Left renal pelvis (tissue), 4 donors: ENCODE results near the gene IFT22. TPM values are rescaled to one million over a fixed set of nuclear protein-coding genes. Genes with fewer than 3 reads are reported as not detected.
"Not testable (repeated sequence)": the region's sequence is repeated elsewhere in the genome, so short reads cannot be mapped to it uniquely, and the experiment has no call there.

Experiments
- DNase-seq, 4 donors: peaks; one replicate each; pipeline ENCODE4 v3.0.0-alpha.2; 2013; ENCODE audit warnings: low read depth in 4 of 4, low spot score in 3 of 4
- polyA plus RNA-seq, 4 donors: library from polyadenylated mRNA; unstranded; fragments of 120-200 nt; gene quantifications; one replicate each; pipeline ENCODE4 v1.2.1, GENCODE V29; 2013; ENCODE audit not compliant: insufficient read length in 4 of 4

Gene IFT22
- polyA plus RNA-seq, 4 donors = 46.3 to 79.0 (median 71.8) TPM

DNA sequence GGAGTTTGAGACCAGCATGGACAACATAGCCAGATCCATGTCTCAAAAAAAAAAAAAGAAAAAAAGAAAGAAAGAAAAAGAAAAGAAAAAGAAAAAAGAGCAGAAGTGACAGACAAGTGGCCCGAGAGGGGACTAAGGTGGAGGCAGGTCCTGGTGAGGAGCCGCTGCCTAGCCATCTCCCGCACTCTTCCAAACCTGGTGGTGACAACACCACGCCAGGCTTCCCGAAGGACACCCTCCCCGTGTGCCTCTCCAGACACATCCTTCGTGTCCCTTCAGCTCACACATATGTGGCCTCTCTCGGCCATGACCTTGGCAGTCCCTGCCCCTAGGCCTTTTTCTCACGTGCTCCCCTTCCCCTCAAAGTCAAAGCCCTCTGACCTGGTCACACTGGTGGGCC is 36.4 kb downstream of the IFT22 start:
- no peak for DNase-seq

DNA sequence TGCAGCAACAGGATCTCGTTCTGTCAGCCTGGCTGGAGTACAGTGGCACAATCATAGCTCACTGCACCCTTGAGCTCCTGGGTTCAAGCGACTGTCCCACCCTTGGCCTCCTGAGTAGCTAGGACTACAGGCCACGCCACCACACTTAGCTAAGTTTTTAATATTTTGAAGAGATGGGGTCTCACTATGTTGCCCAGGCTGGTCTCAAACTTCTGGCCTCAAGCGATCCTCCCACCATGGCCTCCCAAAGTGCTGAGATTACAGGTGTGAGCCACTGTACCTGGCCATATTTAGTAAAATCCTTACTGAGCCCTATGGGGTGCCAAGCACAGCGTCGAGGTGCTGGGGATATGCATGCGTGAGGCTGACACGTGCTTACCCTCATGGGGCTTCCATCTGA is 40.7 kb downstream of the IFT22 start:
- not testable (repeated sequence) for DNase-seq

DNA sequence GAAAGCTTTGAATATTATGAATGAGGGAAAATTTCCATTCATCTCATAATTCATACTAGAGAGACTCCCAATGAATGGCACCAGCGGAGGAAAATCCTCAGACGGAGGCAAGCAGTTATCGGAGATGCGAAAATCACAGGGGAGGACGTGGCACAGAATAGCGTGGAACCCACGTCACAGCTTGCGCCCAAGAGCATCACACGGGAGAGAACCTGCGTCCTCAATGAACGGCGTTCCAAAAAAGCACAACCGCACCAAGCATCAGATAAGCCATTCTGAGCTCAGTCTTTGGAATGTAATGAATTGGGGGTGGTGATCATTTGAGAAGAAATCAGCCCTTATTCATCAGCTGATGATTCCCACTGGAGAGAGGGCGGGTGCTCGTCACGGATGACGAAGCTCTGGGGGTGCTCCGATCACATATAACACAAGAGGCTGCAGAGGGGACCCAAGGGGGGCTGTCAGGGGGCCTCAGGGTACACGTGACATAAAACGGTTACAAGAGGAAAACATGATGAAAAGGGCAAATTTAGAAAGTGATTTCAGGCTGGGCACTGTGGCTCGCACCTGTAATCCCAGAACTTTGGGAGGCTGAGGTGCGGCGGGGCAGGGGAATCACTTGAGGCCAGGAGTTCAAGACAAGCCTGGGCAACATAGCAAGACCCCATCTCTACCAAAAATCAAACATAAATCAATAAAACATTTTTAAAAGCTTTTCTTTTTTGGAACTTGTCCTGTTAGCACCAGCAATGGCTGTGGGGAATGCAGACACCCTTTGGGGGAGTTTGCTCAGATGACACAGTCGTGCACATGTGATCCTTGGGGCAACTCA is 42.9 kb downstream of the IFT22 start:
- no peak for DNase-seq

DNA sequence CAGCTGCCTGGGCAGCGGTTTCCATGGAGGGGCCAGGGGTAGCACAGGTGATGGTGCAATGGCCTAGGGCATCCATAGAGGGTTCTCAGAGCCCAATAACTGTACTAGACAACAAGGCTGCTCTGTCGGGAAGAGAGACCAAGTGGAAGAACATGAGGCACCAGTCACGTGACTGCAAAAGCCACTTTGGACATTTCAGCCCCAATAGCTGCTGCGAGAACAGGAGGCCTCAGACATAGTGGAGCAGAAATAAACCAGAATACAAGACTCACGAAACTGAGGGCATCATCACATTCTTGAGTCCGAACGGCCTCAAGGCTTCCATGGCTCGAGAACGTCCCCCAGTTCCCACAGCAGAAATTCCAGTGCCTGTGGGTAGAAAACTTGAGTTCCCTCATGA is 44.5 kb downstream of the IFT22 start:
- DNase-seq = no peak

DNA sequence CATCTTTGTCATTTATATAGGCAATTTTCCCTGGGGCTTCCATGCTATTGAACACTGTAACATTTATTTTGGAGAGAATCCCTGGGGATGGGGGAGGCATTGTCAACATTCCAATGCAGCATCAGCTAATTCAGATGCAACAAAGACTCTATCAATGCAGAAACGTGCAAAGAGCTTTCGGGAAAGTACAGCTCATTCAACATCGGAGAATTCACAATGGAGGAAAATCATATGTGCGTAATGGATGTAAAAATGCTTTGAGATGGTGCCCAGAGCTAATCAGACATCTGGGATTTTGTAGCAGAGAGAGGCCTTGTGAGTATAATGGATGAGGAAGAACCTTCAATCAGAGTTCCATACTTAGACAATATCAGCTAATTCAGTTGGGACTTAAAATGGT is 48.4 kb downstream of the IFT22 start:
- DNase-seq = no peak

DNA sequence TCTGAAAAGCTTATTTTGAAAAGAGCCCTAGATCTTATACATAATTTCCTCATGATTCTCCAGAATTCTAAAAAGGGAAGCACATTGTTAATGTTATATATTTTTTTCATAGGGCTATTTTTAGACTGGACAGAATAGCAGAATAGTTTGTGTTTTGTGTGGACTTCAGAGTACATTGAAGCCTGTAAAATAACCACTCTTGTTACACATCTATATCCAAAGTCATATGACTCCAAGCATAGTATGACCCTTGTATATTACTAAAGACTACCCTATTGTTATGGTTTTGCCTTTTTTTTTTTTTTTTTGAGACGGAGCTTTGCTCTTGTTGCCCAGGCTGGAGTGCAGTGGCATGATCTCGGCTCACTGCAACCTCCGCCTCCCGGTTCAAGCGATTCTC is 50.6 kb downstream of the IFT22 start:
- no peak for DNase-seq

DNA sequence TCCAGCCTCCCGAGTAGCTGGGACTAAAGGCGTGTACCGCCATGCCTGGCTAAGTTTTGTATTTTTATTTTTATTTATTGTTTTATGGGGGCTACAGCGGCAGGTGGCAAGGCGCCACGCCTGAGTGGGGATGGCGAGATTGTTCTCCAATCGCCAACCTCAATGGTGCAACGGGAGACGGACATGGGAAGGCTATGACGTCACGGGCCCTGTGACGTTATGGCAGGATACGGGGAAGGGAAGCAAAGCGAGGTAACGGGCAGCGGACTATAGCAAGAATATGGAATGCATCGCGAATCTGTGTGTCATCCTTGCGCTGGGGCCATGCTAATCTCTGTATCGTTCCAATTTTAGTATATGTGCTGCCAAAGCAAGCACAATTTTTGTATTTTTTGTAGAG is 51.9 kb downstream of the IFT22 start:
- no peak for DNase-seq

DNA sequence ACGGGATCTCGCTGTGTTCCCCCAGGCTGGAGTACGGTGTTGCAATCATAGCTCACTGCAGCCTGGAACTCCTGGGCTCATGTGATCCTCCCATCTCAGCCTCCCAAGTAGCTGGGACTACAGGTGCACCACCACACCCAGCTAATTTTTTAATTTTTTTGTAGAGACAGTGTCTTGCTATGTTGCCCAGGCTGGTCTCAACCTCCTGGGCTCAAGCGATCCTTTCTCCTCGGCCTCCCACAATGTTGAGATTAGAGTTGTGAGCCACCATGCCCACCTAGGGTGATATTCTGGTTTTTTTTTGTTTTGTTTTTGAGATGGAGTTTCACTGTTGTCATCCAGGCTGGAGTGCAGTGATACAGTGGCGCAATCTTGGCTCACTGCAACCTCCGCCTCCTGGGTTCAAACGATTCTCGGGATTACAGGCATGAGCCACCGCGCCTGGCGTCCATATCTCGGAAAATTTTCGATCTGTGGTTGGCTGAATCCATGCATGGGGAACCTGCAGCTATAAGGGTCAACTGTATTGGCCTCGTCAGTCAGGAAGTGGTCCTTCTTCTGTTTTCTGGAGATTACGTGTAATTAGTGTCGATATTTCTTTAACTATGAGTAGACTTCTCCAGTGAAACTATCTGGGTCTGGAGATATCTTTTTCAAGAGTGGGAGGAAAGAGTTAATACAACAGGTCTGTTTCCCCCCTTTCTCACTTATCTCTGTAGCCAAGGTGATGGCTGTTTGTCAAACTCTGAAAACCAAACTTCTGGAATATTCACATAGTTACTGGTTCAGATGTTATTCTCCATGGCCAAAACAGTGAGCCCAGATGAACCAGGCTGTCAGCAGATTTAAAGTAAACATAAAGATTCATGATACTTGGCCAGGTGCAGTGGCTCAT is 55.7 kb downstream of the IFT22 start:
- DNase-seq = no peak

DNA sequence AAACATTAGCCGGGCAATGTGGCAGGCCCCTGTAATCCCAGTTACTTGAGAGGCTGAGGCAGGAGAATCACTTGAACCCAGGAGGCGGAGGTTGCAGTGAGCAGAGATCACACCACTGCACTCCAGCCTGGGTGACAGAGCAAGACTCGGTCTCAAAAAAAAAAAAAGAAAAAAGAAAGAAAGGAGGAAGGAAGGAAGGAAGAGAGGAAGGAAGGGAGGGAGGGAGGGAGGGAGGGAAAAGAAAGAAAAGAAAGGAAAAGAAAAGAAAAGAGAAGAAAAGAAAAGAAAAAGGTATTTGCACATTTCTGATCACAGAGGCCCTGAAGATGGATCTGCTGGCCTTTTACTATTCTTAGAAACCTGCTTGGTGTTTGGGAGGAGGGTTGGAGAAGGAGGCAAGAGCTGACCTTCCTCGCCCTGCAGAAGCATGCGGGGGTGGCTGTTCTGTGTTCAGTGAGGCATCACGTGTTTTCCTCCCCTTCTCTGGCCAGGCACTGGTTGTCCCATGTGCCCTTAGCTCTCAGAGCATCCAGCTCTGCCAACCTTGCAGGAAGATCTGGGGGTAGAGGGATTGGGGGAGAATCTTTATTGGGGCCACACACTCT is 57.4 kb downstream of the IFT22 start:
- DNase-seq = peak in 1 of 4 donors; percentile 42

Other genes starting within 250 kb of the IFT22 start
- gene TRIM56, start 236.3 kb downstream of the IFT22 start, polyA plus RNA-seq = 10 to 100 TPM; 13.4 to 20.6 (median 16.8) TPM
- gene SERPINE1, start 194.7 kb downstream of the IFT22 start, polyA plus RNA-seq = 1 to 10 TPM in 3 of 4 donors, under 1 TPM in 1; 0.92 to 5.3 (median 1.2) TPM
- 10 to 100 TPM; 40.2 to 80.3 (median 71.7) TPM for gene AP1S1, start 167.3 kb downstream of the IFT22 start, polyA plus RNA-seq
- under 1 TPM in 3 of 4 donors, not detected in 1; 0.08 to 0.16 (median 0.10) TPM for gene VGF, start 156.2 kb downstream of the IFT22 start, polyA plus RNA-seq
- under 1 TPM in 2 of 4 donors, not detected in 2; 0.16 to 0.18 TPM for gene NAT16, start 141.5 kb downstream of the IFT22 start, polyA plus RNA-seq
- gene MOGAT3, start 120.8 kb downstream of the IFT22 start, polyA plus RNA-seq = 1 to 10 TPM in 1 of 4 donors, under 1 TPM in 3; 0.10 to 1.4 (median 0.41) TPM
- gene PLOD3, start 104.2 kb downstream of the IFT22 start, polyA plus RNA-seq = 10 to 100 TPM; 37.3 to 50.9 (median 49.0) TPM
- gene ZNHIT1, start 103.6 kb downstream of the IFT22 start, polyA plus RNA-seq = 10 to 100 TPM; 42.3 to 81.8 (median 56.0) TPM
- 10 to 100 TPM in 2 of 4 donors, 1 to 10 TPM in 2; 7.6 to 17.3 (median 10.1) TPM for gene CLDN15, start 84.0 kb downstream of the IFT22 start, polyA plus RNA-seq
- 100 to 1,000 TPM; 116 to 160 (median 135) TPM for gene FIS1, start 76.7 kb downstream of the IFT22 start, polyA plus RNA-seq
- gene COL26A1, start 41.1 kb upstream of the IFT22 start, polyA plus RNA-seq = 10 to 100 TPM; 22.4 to 32.7 (median 25.2) TPM